PFSK-1 (cell line): ENCODE measurements around the gene NCAM1.

Experiments
- POLR2AphosphoS5 ChIP-seq: IDR thresholded peaks from 2 replicates; pipeline ENCODE4 v1.6.1; 2012; ENCODE audit warnings: low read depth, mild to moderate bottlenecking, control low read depth, low read length, moderate library complexity
- TAF1 ChIP-seq: IDR thresholded peaks from 2 replicates; pipeline ENCODE4 v1.6.1; 2012; ENCODE audit warnings: low read length, control low read depth, borderline replicate concordance; ENCODE audit not compliant: insufficient read depth

GRCh38 chr11:113272927-113273615, 311.9 kb downstream of the NCAM1 start:
- TF ChIP-seq POLR2AphosphoS5 = no peak
- TF ChIP-seq TAF1 = no peak
